NCI-H2029 treated with DMSO at 0.1 percent for 48 hours (cell line): ENCODE data around the gene GAS2L1.

Experiments used
- DNase-seq: peaks from one replicate; lab custom pipeline; 2025; lab: John Stamatoyannopoulos, UW

Gene GAS2L1

DNA sequence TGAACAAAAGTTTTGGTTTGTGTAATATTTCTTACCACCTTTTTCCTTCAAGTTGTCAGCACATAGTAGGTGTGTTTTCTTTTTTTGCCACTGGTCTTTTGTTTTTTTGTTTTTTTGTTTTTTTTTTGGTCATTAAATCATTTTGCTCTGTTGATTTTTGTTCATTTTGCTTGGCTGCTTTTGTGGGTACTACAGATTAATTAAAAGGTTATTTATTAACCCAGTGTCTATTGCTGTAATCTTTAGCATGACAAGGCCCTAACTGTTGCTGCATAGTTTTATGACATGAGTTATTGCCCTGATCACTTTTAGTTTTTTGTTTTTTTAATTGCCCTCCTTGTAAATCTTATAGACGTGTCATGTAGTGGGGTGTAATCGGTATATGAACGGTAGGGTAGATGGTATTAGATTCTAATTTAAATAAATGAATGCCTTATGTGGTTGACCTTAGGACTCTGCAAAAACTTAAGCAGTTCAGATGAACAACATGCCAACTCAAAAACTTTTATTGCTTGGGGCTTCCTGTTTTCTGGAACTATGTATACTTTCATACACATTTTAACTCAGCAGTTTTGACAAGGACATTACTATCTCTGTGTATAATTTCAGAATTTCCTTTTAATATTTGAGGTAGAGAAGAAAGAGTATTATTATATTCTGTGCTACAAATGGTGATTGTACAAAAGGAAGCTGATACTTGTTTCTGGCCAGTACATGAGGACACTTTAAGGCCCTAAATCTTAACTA lies 30.5 kb upstream of the GAS2L1 start:
- no peak for DNase-seq

DNA sequence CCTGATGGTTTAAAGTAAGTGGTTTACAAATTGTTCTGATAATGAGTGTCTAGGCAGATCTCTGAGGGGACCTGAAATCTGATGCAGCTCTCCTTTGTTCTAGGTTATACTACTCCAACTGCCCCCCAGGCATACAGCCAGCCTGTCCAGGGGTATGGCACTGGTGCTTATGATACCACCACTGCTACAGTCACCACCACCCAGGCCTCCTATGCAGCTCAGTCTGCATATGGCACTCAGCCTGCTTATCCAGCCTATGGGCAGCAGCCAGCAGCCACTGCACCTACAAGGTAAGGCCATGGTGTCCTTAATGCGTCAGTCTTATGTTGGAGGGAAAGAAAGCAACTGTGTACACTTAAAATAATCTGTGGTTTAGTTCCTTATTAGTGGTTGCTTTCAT lies 28.5 kb upstream of the GAS2L1 start:
- no peak for DNase-seq

DNA sequence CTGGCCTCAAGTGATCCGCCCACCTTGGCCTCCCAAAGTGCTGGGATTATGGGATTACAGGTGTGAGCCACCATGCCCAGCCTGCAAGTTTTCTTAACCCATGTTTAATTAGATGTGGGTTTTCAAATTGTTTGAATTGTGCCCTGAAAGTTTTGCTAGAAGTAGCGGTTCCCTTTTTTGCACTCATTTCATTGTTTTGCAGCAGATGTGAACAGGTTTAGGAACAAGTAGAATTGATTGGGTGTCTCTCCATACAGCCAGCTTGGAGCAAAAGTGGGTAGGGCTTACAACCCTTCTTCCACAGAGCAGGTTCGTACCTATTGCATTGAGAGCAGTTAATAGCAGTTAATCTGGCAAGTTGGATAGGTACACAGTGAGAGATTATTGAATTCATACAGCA lies 22.3 kb upstream of the GAS2L1 start:
- DNase-seq, result no peak

DNA sequence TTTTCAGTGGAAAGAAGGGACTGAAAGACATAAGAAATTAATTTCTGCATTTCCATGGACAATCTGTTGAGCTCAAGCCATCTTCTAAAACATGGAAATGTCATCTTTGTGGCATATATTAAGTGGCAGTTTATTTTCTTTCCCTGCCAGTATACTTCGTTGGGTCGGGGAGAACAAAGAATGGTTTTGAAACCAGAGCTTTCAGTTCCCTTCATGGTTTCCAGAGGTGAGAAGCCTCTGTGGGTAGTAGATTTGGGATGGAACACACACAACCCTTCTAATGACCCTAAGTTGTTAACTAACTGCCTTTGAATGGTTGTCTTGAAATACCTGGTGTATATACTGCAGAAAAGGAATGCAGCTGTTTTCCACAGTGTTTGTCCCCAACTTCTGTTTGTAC lies 17.6 kb upstream of the GAS2L1 start:
- no peak for DNase-seq

DNA sequence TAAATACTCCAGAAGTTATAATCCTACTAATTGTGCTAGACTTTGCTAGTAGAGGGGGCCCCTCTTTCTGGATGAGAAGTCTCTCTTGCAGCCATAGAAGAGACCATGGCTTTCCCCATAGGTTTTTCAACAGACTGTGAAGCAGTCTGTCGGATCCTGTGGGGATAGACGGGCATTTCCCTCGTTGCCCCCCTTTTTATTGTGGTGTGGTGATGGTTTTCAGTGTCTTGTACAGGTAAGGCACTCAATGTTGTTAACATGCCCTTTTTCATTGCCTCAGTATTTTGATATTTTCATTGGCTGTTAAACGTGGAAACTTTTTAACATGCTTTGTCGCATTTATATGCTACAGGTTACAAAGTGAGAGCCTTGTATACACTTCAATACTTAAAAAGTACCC lies 16.4 kb upstream of the GAS2L1 start:
- no peak for DNase-seq

DNA sequence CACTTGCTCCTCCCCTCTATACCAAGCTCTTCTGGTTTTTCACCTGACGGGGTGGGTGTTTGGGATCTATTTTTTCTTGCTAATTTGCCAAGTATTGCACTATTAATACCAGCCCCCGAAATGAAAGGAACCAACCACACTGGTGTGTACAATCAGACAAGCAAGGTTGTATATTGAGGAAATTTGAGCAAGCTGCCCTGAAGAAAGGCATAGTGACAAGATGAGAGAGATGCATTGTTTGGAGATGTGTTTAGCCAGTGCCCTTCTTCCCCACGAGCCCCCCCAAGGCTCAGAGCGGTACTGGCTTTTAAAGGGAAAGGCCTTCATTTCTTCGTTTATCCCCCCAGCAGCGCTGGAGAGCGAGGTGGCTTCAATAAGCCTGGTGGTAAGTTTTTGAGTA lies 15.2 kb upstream of the GAS2L1 start:
- no peak for DNase-seq

DNA sequence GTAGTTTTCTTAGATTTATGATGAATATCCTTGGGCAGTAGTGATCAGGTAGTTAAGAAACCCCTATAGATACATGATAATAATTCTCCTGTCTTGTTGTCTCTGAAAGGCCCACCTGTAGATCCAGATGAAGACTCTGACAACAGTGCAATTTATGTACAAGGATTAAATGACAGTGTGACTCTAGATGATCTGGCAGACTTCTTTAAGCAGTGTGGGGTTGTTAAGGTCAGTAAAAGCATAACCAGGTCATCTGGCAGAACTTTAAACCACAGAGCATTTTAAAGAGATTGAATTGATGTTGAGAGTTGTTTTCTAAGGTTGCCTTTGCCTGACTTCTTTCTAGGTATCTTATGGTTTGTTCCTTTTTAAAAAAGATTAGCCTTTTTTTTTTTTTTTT lies 14.1 kb upstream of the GAS2L1 start:
- DNase-seq, result no peak

DNA sequence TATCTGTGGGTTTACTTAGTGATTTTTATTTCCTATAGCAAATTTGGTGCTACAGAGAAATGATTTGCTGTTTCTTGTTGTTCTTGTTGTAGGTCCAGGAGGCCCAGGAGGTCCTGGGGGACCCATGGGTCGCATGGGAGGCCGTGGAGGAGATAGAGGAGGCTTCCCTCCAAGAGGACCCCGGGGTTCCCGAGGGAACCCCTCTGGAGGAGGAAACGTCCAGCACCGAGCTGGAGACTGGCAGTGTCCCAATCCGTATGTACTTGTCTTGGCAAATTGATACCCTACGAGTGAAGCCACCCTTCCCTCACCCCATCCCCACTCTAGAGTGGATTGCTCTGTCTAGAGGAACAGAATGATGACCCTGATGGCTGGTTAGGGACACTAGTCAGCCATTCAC lies 7.8 kb upstream of the GAS2L1 start:
- no peak for DNase-seq

DNA sequence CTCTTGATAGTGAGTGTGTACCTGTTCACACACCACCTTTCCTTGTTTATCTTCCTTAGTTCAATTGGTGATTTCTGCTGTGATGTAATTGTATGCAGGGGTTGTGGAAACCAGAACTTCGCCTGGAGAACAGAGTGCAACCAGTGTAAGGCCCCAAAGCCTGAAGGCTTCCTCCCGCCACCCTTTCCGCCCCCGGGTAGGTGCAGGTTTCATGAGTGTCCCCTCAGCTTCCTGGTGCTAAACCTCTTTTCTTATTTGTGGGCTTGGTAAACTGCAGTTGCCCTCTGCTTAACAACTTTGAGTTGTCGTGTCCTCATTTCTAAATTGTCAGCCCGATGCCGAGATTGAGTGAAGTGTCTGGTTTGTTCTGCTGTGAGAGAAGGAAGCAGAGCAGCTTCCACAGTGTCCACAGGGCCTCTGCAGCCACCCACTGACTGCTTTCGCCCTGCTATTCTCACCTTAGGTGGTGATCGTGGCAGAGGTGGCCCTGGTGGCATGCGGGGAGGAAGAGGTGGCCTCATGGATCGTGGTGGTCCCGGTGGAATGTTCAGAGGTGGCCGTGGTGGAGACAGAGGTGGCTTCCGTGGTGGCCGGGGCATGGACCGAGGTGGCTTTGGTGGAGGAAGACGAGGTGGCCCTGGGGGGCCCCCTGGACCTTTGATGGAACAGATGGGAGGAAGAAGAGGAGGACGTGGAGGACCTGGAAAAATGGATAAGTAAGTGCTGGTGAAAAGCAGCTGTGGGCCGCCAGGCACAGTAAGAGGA lies 7.1 kb upstream of the GAS2L1 start:
- DNase-seq, result no peak

DNA sequence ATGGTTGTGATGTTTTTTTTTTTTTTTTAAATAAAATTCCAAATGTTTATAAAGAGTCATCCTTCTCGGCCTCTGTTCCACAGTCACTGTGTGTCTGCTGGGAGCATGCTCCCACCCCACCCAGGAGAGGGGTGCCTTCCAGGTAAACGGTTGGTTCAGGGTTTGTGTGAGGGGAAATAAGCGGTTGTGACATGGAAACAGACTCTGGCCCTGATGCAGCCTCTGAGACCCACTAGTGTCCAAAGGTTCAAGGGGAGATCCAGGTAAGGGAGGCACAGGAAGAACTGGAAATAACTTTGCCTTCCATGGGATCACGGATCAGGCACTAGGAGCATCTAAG lies 6.0 kb upstream of the GAS2L1 start:
- DNase-seq, result no peak

DNA sequence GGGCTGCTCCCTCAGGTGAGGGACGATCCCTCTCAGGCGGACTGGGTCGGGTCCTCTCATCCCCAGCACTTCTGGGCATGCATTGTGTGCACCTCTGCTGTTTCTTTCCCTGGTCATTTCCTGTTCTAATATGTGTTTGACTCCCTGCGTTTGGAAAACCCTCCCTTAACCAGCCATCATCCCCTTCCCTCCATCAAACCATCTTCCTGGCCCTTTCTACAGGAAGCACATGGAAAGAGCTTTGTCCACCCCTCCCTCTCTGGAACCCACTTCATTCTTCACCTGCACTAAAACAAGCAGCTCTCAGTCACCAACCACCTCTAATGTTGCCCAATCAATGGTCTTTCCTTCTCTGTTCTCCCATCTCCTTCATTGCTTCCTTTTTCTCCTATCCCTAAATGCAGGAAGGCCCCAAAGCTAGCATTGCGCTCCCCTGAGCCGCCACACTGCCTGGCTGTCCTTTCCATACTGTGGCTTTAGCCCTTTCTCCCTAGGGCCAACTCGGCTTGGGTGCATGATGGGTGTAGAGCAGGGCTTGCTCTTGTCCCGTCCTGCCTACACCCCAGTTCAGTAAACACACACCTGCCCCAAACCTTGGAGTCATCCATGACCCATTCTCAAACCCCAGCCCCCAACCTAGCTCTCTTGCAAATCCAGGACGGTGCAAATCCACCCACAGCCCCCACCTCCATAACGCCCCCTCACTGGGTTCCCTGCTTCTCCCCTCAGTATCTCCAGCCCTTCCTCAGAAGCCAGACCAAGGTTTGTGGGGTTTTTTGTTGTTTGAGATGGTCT lies 5.4 kb upstream of the GAS2L1 start:
- no peak for DNase-seq

DNA sequence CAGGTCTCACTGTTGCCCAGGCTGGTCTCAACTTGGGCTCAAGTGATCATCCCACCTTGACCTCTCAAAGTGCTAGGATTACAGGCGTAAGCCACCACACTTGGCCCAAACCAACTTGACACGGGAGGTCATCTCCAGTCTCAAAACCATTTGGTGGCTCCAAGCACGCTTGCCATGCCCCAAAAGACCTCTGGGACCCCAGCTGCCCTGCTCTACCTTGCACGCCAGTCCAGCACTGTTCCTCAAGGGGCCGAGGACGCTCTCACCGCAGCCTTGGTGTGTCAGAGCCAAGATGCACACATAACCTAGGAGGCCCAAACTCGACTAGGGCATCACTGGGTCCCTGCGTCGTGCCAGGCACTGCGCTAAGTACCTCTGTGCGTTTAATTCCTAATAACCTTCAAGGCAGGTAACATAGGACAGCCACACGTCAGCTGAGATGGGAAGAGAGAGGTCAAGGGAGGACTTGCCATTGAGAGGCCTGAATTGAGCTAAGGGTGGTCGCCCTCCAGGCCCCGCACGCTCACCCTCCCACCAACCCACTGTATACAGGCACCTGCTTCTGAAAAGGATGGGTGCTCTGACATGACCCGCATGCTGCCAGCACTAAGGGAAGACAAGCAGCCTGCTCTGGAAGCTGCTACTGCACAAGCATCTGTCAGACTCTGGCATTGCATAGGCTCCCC lies 4.6 kb upstream of the GAS2L1 start:
- no peak for DNase-seq

DNA sequence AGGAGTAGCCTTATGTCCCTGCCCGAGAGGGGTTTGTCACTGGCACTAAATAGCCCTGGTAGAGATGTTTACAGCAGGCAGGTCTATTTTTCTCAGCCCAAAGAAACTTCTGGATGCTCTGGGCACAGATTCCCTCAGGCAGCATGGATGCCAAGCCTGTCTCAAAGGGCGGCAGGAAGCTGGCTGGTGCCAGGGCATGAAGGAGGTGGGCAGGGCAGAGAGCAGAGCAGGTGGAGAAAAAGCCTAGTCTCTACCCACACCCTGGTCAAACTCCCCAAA lies 4.1 kb upstream of the GAS2L1 start:
- DNase-seq, result no peak

DNA sequence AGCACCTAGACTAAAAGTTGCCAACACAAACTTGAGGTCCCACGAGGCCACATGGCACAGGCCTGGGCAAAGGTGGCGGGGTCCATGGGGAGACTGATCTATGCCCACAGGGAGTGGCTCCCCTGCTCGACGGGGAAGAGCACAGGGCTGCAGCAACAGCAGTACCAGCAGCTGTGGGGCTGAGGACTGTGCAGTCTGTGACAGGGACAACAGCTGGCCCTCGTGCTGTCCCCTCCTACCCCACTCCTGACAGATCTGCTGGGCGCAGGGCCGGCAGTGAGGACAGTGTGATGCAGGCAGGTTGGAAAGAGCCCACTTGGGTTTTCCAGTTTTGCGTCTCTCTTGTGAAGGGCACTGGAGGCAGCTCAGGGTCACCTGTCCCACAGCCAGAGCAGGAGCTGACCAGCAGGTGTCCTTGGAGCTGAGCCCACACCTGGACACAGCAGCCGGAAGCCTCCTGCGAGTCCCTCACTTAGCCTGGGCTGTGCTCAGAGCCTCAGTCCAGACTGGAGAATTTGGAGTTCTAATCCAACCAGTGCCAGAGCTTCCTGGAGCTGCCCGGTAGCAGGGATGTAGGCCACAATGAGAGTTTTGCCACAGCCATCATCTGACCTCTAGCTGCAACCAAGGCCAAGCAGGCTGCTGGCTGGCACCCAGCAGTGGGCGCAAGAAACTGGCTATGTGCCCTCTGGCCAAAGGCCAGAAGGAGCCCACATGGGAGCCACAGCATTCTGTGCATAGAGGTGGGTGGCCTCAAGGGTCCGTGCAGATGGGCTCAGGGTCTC lies 3.6 kb upstream of the GAS2L1 start:
- DNase-seq, result no peak

DNA sequence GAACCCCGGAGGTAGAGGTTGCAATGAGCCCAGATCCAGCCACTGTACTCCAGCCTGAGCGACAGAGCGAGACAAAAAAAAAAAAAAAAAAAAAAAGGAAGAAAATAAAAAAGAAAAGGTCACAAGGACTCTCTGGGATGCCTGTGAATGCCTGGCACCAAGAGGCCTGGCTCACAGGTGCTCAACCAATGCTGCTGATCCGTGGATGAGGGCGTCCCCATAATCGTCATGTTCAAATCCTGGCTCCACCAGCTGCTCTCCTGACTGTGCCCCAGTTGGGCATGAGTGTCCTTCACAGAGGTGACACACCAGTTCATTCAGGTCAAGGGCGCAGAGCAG lies 645 bp upstream of the GAS2L1 start:
- DNase-seq, result no peak

DNA sequence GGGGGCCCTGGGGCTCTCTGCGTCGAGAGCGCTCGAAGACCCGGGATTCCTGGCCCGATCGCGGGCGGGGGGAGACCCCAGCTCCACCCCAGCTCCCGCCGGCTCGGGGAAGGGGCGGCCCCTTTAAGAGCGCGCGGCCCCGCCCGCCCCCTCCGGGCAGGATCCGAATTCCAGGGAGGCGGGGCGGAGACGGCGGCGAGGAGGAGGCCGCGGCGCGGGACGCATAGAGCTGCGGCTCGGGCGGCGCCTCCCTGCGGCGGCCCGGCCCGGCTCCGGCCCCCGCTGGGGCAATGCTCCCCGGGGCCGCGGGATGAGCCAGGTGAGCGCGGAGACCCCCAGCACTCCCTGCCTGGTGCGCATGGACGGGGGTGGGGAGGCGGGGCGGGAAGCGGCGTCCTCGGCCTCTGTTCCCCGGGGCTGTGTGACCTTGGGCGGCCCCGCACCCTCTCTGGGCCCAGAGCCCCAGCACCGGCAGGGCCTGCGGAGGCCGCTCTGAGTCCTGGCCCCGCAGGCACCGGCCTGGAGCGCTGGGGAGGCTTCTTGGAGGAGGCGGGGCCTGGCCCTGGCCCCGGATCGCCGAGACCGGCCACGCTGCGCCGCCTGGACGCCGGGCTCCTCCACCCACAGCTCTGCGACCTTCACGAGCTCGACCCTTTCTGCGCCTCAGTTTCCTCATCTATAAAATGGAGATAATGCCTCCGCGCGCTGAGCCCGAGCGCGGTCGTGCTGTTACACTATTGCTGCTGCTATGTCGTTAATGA lies 565 bp downstream of the GAS2L1 start:
- DNase-seq, result peak; percentile 14

DNA sequence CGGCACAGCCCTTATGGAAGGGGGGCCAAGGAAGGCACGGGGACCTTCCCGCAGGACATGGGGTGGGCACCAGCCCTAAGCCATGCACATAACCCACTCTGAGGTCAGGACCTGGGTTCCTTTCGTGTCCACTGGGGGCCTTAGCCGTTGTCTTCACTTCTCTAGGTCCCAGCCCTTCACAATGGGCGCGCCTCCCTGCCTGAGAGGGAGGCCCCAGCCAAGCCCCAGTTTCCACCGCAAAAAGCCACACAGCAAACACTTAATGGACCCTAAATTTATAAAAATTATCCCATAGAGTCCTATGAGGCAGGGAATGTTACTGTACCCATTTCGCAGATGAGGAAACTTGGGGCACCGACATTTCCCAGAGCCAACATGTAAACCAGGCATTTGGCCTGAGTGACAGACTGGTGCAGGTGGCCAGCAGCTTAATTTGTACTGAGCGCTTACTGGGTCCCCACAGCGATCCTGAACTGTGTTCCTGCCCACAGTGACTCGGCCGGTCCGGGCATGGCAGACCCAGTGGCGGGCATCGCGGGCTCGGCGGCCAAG lies 1.2 kb downstream of the GAS2L1 start:
- no peak for DNase-seq

DNA sequence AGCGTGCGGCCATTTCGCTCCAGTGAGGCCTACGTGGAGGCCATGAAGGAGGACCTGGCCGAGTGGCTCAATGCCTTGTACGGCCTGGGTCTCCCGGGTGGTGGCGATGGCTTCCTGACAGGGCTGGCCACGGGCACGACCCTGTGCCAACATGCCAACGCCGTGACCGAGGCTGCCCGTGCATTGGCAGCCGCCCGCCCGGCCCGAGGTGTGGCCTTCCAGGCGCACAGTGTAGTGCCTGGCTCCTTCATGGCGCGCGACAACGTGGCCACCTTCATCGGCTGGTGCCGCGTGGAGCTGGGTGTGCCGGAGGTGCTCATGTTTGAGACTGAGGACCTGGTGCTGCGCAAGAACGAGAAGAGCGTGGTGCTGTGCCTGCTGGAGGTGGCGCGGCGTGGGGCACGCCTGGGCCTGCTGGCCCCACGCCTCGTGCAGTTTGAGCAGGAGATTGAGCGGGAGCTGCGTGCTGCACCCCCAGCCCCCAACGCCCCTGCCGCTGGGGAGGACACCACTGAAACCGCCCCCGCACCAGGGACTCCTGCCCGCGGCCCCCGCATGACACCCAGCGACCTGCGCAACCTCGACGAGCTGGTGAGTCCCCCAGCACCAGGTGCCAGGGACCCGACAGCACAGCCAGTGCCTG lies 1.8 kb downstream of the GAS2L1 start:
- no peak for DNase-seq

DNA sequence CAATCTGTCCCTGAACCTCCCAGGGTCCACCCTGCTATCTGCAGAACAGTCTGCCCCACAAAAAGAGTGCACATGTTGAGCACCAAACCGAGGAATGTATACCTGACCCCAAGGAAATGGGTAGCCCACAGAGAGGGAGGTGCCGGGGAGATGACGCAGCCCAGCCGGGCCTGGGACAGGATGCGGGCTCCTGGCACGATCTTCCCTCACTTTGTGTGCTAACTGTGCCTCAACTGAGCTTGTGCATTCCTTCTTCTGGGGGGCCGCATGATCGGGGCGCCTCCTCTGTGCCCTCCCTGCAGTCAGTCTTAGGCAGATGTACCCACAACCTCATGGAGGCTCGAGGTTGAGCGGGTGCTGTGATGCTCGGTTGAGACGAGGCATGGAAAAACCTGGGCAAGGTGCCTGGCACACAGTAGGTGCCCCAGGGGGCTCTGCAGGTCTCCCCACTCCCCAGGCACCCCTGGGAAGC lies 2.4 kb downstream of the GAS2L1 start:
- DNase-seq, result no peak

DNA sequence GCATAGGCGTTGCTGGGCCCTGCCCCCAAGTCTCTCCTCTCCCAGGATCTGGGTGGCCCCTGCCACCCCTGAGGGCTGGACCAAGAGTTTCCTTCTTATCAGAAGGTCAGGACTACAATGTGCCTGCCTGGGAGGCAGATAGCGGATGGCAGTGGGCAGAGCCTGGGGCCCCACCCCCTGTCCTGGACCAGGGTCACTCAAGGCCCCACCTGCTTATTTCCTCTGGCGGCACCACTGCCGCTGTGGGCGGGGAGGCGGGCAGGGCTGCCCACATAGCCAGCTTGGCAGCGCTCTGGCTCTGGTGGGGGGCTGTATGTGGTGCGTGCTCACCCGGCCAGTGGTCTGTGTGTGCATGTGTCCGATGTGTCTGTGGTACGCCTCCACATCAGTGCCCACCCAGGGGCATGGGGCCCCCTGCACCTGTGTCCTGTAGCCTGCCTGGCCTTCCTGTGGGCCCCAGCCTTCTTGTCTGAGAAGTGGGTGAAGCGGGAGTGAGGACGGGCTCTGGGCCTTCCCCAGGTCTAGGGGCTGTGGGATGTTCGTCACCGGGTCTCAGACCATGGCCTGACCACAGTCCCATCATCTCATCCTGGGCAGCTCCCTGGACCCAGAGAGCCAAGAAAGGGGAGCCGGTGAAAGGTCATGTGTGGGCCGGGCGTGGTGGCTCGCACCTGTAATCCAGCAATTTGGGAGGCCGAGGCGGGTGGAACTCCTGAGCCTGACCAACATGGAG lies 3.0 kb downstream of the GAS2L1 start:
- DNase-seq, result no peak
